ES-I3 (cell line): ENCODE results near the gene PTDSS2.
"Not testable (repeated sequence)": the region's sequence is repeated elsewhere in the genome, so short reads cannot be mapped to it uniquely, and the experiment has no call there.

Experiments used
- H3K36me3 ChIP-seq: 2 replicates; pipeline ENCODE4 v1.6.1; 2013; ENCODE audit warnings: mild to moderate bottlenecking, low read length, control low read depth, moderate library complexity; ENCODE audit not compliant: insufficient read depth
- H3K4me1 ChIP-seq: 2 replicates; pipeline ENCODE4 v1.6.1; 2013; ENCODE audit warnings: mild to moderate bottlenecking, control low read depth, low read length; ENCODE audit not compliant: insufficient read depth
- H3K9ac ChIP-seq: 2 replicates; pipeline ENCODE4 v1.6.1; 2013; ENCODE audit warnings: low read depth, mild to moderate bottlenecking, low read length, moderate library complexity
- H3K9me3 ChIP-seq: 2 replicates; pipeline ENCODE4 v1.6.1; 2013; ENCODE audit warnings: mild to moderate bottlenecking, low read length, moderate library complexity; ENCODE audit not compliant: control insufficient read depth, insufficient read depth

The PTDSS2 gene

DNA sequence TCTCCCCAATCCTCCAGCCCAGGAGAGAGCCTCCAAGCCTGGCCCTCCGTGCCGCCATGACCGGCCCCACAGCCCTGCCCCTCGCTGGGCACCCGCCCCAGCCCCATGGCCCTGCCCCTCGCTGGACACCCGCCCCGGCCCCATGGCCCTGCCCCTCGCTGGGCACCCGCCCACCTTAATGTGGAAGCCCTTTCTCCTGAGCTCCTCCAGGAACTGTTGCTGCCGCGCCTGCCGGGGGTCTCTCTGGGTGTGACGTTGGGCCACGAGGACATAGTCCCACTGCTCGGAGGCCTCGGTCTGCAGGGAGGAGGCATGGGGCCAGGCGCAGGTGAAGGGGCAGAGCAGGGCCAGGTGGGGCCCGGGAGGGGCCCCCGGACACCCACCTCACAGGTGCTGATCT, 16.4 kb upstream of the PTDSS2 start:
- Histone ChIP-seq H3K4me1 (no peaks in the 10 kb centered on the region), H3K9ac (no peak overlapping the region), H3K36me3 (no peaks in the 10 kb centered on the region), H3K9me3 (no peaks in the 10 kb centered on the region)

DNA sequence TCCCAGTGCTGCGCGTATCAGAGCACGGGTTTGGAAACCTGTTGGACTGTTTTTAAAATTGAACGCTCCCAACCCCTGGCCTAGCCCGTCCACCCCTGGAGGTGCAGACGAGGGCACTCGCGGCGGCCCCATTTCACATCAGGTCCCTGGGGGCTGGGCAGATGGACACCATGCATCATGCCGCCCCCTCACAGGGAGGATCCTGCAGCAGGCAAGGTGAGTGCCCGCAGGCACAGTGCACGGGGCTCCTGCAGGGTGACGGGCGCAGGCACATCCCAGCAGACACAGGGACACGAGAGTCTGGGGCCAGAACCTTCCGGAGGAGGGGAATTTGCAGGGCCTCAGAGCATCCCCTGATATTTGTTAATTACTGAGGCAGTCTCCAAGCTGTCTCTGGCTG, 15.6 kb upstream of the PTDSS2 start:
- Histone ChIP-seq H3K9ac (no peak overlapping the region), H3K4me1 (no peaks in the 10 kb centered on the region), H3K9me3 (no peaks in the 10 kb centered on the region), H3K36me3 (no peaks in the 10 kb centered on the region)

DNA sequence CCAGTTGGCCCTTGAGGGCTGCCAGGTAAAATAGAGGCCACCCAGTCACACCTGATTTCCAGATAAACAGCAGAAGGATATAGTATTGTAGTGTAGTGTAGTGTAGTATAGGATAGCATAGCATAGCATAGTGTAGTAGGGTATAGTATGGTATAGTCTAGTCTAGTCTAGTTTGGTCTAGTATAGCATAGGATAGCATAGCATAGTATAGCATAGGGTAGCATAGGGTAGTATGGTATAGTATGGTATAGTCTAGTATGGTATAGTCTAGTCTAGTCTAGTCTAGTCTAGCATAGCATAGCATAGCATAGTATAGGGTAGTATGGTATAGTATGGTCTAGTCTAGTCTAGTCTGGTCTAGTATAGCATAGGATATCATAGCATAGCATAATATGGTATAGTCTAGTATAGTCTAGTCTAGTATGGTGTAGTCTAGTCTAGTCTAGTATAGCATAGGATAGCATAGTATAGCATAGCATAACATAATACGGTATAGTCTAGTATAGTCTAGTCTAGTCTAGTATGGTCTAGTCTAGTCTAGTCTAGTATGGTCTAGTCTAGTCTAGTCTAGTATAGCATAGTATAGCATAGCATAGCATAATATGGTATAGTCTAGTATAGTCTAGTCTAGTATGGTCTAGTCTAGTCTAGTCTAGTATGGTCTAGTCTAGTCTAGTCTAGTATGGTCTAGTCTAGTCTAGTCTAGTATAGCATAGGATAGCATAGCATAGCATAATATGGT, 14.9 kb upstream of the PTDSS2 start:
- not testable (repeated sequence) for H3K9ac ChIP-seq, H3K36me3 ChIP-seq, H3K9me3 ChIP-seq, H3K4me1 ChIP-seq

DNA sequence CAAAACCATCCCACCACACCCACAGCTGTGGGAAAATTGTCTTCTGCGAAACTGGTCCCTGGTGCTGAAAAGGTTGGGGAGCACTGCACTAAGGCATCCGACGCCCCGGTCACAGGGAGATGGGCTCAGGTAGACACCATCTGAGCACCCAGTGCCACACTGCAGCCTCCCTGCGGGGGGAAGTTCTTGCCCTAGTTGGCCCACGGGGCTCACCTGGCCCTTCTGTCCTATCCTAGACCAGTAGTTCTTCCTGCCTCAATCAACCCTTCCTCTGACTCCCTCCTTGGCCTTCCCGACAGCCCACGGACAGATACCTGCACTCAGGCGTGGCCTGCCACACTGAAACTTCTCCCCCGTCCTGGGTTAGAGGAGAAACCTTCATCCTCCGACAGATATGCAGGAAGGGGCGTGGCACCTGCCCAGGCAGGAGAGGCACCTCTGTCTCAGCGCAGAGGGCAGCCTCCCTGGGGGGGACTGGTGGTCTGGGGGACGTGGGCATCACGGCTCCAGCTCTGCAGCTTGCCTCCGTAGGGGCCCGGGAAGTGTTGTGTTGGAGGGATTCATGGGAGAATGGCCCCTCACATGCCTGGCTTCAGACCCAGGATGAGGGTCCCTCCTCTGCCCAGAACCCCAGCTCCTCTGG, 12.7 kb upstream of the PTDSS2 start:
- no peaks in the 10 kb centered on the region for H3K9me3 ChIP-seq
- H3K4me1 ChIP-seq: peaks cover 3% of the 10 kb centered on the region; the same call in 1 of the 2 replicates
- no peaks in the 10 kb centered on the region for H3K36me3 ChIP-seq
- H3K9ac ChIP-seq: no peak overlapping the region

DNA sequence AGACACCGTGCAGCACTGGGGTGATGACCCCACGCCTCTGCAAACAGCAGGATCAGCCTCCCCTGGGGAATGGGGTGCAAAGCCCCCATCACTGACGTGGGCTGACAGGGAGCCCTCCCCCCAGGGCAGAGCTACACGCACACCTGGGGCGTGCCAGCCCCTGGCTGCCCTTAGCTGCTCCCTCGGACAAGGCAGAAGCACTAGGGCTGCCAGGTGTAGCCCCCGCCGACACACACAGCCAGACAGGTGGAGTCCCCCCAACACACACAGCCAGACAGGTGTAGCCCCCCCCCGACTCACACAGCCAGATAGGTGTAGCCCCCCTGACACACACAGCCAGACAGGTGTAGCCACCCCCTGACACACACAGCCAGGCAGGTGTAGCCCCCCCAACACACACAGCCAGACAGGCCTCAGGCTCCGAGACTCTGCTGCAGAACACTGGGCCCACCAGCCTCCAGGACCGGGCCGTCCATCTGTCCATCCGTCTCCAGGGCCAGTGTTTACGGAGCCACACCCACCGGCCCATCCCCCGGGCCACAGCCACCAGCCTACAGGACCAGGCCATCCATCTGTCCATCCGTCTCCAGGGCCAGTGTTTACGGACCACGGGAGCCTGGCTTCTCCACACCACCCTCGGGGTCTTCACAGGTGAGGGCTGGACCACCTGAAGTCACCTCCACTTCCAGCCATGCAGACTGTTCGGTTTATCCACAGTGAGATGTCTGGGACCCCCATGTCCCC, 11.8 kb upstream of the PTDSS2 start:
- Histone ChIP-seq H3K4me1 (peaks cover 3% of the 10 kb centered on the region; the same call in 1 of the 2 replicates), H3K36me3 (no peaks in the 10 kb centered on the region)

DNA sequence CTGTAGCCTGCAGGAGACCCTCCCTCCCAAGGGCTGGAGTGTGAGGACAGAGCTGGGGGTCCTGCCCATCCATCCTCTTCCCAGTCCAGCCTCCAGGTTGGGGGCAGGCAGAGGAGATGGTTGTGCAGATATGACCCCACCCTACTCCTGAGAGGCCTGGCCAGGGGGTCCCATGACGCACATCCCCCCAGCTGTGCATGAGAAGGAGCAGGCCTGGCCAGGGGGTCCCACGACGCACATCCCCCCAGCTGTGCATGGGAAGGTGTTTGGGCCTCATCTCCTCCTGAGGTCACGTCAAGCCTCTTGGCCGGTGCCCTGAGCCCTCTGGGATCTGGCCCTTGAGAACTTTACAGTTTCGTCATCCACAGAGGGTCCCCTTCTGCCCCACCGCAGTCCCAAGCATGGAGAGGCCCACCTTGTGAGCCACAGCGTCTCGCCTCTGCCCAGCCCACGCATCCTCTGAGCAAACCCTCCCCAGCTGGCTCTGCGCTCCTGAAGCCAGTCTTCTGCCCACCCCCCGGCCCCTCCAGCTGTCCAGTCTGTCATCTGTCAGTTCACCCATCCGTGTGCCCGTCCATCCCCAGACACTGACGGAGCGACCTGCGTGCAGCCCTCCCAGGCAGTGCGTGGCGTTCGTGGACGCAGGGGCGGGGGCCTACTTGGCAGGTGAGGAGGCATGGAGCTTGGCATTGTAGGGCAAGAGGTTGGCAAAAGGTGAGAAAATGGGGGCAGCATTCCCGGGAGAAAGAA, 10.6 kb upstream of the PTDSS2 start:
- peaks cover 3% of the 10 kb centered on the region; the same call in 1 of the 2 replicates for H3K4me1 ChIP-seq
- no peaks in the 10 kb centered on the region for H3K36me3 ChIP-seq
- no peak overlapping the region for H3K9ac ChIP-seq
- no peaks in the 10 kb centered on the region for H3K9me3 ChIP-seq

More for the DNA sequence above, 11.8 kb upstream of the PTDSS2 start:
- H3K9ac ChIP-seq: no peak overlapping the region
- no peaks in the 10 kb centered on the region for H3K9me3 ChIP-seq

DNA sequence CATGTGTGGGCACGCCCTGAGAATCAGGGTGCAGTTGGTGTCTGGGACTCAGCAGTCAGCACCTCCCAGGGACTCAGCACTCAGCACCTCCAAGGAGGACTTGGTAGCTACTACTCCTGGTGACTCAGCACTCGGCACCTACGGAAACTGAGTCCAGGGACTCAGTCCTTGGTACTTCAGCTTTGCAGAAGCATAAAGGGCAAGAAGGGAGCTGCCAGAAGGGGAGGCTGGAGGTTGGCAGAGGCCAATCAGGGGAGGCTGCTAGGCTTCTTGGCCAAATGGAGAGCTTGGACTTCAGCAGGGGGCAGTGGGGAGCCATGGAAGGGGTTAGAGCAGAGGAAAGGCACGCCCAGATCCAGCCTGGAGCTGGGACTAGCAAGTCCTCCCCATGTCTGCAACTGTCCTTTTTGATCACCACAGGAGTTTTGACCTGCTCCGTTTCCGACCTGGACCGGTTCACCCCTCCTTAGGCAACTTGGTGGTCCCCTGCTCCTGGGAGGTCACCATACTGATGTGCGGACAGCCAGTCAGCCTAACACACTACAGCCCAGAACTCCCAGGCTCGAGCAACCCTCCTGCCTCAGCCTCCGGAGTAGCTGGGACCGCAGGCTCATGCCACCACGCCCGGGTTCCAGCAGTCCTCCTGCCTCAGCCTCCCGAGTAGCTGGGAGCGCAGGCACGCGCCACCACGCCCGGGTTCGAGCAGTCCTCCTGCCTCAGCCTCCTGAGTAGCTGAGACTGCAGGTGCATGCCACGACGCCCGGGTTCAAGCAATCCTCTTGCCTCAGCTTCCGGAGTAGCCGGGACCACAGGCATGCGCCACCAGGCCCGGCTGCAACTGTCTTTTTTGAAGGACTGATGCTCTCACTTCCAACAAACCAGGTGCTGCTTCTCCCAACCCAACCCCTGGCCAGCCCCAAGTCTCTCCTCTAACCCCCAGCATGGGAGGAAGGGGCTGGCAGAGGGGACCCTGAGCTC, 9.7 kb upstream of the PTDSS2 start:
- Histone ChIP-seq H3K9me3 (no peaks in the 10 kb centered on the region), H3K9ac (no peak overlapping the region), H3K36me3 (no peaks in the 10 kb centered on the region), H3K4me1 (peaks cover 3% of the 10 kb centered on the region; the same call in 1 of the 2 replicates)

DNA sequence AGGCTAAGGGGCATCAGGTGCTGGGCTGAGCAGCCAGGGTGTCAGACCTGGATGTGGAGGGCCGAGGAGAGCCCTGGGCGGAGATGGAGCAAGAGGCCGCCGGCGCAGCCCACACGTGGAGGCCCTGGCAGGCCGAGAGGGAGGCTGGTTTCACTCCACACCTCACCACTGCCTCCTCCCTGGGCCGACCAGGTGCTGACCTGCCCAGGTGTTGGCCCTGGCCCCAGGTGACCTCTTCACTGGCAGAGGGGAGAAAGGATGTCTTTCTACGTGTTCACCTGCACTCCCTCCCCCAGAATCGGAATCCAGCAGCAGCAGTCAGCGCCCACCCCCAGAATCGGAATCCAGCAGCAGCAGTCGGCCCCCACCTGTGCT, 9.0 kb upstream of the PTDSS2 start:
- Histone ChIP-seq H3K9me3 (no peaks in the 10 kb centered on the region), H3K36me3 (no peaks in the 10 kb centered on the region), H3K9ac (peak overlapping the region; percentile 35; the same call in 1 of the 2 replicates), H3K4me1 (peaks cover 3% of the 10 kb centered on the region; the same call in 1 of the 2 replicates)

DNA sequence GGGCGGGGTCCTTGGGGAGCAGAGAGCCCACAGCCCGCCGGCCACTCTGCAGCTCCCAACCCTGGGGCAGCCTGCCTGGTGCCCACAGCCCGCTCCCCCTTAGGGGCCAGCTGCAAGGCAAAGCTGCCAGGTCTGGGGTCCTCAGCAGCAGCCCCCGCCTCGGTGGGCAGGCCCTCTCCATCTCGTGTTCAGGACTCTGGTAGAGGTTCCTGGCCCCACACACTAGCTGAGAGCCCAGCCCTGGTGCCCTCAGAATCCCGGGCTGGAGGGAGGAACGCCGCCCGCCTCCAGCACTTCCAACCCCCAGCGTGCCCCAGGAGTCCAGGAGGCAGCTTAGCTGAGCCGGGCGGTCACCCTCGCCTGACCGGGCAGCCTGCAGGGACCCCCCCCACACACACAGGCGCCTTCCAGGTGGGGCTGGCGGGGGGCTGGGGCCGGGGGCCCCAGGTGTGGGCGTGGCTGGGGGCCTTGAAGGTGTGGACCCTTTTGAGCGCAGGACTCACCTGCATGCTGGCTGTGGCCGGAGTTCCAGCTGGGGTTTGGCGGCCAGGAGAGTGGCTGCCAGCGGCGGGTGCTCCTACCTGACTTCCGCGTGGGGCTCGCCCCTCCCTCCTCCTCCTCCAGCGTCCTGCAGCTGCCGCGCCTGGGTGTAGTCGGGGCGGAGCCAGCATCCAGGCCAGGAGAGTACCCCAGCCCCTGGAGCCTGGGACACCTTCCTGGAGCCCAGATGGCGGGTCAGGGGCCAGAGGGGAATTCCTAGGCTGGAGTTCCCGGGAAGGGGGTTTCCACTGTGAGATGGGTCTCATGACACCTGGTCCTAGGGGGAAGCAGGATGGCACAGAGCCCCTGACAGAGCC, 8.4 kb upstream of the PTDSS2 start, which contains the start of gene ANO9:
Gene ANO9 (minus strand): TSS at position 594 of the 857 bp plus-strand sequence. CDS start 85 bp downstream, at position 509.
- Histone ChIP-seq H3K36me3 (no peaks in the 10 kb centered on the region), H3K9me3 (no peaks in the 10 kb centered on the region), H3K4me1 (peaks cover 3% of the 10 kb centered on the region; the same call in 1 of the 2 replicates), H3K9ac (peak within 1 kb of the TSS; percentile 35; the same call in 1 of the 2 replicates)

DNA sequence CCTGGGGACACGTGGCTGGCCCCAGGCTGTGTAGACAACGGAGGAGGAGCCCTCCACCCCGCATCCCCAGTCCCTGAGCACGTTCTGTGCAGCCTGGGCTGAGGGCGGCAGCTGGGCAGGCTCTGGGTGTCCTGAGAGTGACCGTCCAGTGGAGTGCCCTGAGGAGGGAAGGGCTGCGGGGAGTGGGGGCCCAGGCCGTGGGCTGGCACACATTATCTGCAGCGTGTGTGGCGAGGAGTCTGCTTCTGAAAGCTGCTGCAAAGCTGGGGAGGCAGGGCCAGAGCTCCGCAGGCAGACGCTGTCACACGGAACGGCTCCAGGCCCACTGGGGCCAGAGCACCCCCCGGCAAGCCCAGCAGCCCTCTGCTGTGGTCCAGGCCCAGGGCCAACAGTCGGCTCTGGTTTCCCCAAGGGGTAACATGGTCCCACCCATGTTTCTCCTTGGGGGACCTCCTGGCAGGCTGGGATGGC, 7.4 kb upstream of the PTDSS2 start:
- no peaks in the 10 kb centered on the region for H3K36me3 ChIP-seq
- no peaks in the 10 kb centered on the region for H3K9me3 ChIP-seq
- H3K9ac ChIP-seq: no peak overlapping the region
- peaks cover 3% of the 10 kb centered on the region; the same call in 1 of the 2 replicates for H3K4me1 ChIP-seq

DNA sequence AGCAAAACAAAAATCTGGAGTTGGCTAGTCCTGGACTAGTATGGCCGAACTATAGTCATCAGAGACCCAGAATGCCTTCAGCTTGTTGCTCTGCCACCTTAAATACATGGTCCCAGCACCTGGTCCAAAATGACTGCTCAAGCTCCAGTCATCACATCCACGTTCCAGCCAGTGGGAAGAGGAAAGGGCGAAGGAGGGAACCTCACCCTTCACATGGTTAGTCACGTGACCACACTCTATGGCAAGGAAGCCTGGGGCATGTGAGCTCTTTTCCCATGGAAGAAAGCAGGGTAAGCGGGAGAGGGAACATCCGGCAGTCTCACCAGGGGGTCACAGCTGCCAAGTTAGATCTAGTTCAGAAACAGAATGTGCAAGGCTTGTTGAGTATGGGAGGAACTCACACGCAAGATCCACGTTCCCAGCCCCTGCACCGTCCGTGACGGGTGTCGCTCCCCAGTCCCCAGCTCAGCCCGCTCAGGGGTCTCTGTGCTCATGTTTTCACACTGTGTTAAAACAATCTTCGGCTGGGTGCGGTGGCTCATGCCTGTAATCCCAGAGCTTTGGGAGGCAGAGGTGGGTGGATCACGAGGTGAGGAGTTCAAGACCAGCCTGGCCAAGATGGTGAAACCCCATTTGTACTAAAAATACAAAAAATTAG, 6.4 kb upstream of the PTDSS2 start:
- Histone ChIP-seq H3K9me3 (no peaks in the 10 kb centered on the region), H3K36me3 (no peaks in the 10 kb centered on the region), H3K9ac (no peak overlapping the region), H3K4me1 (peaks cover 3% of the 10 kb centered on the region; the same call in 1 of the 2 replicates)
